PC-9 (cell line): ENCODE data around the gene ASB10.

Experiments
- CTCF ChIP-seq: fragments of 200-600 bp; sonication (generic); conservative IDR thresholded peaks from 2 replicates; pipeline ENCODE4 v1.6.1; 2017; ENCODE audit warnings: mixed run types, antibody characterized with exemption, mild to moderate bottlenecking, moderate library complexity
- EZH2 ChIP-seq: fragments of 200-600 bp; sonication (generic); IDR thresholded peaks from 2 replicates; pipeline ENCODE4 v1.8.0; 2017; ENCODE audit warnings: antibody characterized with exemption, low read depth

GRCh38 chr7:151204383-151205032 is 17.5 kb upstream of the ASB10 start:
- TF ChIP-seq CTCF (no peak), EZH2 (no peak)
